HAP-1 (cell line): ENCODE measurements around the gene CCDC14.

Experiments used
- DNase-seq, 2 experiments: peaks; one replicate each; pipeline ENCODE4 v3.0.0-alpha.2; 2016 to 2020; ENCODE audit warnings: low spot score in 2 of 2
- H3K27me3 ChIP-seq: fragments of 250-450 bp; sonication (Bioruptor Pico); 2 replicates; pipeline ENCODE4 v1.5.1; 2020; ENCODE audit warnings: low read depth, mild to moderate bottlenecking, moderate library complexity
- H3K36me3 ChIP-seq: fragments of 250-450 bp; sonication (Bioruptor Pico); replicated peaks from 2 replicates; pipeline ENCODE4 v1.5.1; 2020; ENCODE audit warnings: mild to moderate bottlenecking
- H3K4me1 ChIP-seq: fragments of 250-450 bp; sonication (Bioruptor Pico); 2 replicates; pipeline ENCODE4 v1.5.1; 2020; ENCODE audit warnings: mild to moderate bottlenecking
- H3K4me3 ChIP-seq: fragments of 250-450 bp; sonication (Bioruptor Pico); 2 replicates; pipeline ENCODE4 v1.5.1; 2020; ENCODE audit warnings: mild to moderate bottlenecking, moderate library complexity
- H3K9me3 ChIP-seq: fragments of 250-450 bp; sonication (Bioruptor Pico); 2 replicates; pipeline ENCODE4 v1.5.1; 2020; ENCODE audit warnings: mild to moderate bottlenecking, moderate library complexity
- in situ Hi-C: fragments of 300-500 bp; cut with MboI; formaldehyde crosslinking; loops from 3 replicates; pipeline ENCODE4 v1.14.3; 2020; ENCODE audit warnings: low sequenced_read_pairs, inconsistent platforms, mixed read lengths

CCDC14 gene

DNA sequence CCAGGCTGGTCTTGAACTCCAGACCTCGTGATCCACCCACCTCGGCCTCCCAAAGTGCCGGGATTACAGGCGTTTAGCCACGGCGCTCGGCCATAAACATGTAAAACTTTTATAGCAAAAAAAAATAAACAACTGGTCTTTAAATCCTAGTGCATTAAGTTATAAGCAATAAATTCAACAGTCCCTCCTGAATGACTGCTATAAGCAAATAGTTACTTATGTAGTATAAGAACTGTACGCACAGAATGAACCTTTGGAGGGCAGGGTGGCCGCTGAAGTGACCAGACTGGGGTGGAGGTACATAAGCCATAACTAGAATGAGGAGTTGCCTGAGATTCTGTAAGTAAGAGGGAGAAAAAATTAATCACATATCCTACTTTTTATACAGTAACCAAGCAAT, 12.6 kb downstream of the CCDC14 start:
- in situ Hi-C loops, result no loop called here
- DNase-seq, result no peak
- H3K4me1 ChIP-seq, result no peaks in the 10 kb centered on the region
- peaks cover 71% of the 10 kb centered on the region for H3K36me3 ChIP-seq
- H3K9me3 ChIP-seq, result no peaks in the 10 kb centered on the region
- no peaks in the 10 kb centered on the region for H3K27me3 ChIP-seq
- H3K4me3 ChIP-seq, result no peak overlapping the region

DNA sequence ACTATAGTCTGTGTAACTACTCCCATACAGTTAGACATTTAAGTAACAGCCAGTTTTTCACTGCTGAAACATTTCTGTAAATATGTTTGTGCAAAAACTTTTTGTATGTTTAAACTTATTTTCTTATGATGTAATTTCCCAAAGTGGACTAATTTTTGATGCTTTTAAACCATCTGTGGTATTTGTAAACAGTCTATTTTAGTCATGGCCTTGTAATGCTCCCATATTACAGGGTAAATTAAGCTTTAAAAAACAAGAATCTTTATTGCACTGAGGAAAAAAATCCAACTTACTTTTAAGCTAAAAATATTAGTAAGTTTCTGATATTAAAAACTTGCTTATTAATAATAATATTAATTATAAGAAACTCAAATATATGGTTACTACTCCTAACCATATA, 13.5 kb downstream of the CCDC14 start:
- Histone ChIP-seq H3K9me3 (no peaks in the 10 kb centered on the region), H3K27me3 (no peaks in the 10 kb centered on the region), H3K4me3 (no peak overlapping the region), H3K4me1 (no peaks in the 10 kb centered on the region), H3K36me3 (peaks cover 71% of the 10 kb centered on the region)
- in situ Hi-C loops, result no loop called here
- DNase-seq, result no peak

DNA sequence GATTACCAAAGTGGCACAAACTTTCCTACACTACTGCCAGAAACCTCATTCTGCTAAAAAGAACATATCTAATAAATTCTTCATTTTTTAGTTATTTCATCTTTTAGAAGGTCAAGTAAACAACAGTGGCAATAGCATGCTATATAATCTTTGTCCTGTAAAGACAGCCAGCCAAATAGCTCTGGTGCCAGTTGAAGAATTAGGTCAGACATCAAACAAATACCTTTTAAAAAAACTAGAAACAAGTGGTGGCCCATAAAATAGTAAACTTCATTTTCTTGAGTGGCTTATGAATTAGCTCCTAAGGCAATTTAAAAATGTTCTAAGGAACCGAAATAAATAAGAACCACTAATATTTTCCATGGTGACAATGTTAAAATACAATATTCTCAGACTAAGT, 19.5 kb downstream of the CCDC14 start:
- H3K4me1 ChIP-seq, result no peaks in the 10 kb centered on the region
- DNase-seq, result no peak
- no peak overlapping the region for H3K4me3 ChIP-seq
- no peaks in the 10 kb centered on the region for H3K27me3 ChIP-seq
- peaks cover 48% of the 10 kb centered on the region for H3K36me3 ChIP-seq
- H3K9me3 ChIP-seq, result no peaks in the 10 kb centered on the region
- in situ Hi-C loops, result no loop called here

DNA sequence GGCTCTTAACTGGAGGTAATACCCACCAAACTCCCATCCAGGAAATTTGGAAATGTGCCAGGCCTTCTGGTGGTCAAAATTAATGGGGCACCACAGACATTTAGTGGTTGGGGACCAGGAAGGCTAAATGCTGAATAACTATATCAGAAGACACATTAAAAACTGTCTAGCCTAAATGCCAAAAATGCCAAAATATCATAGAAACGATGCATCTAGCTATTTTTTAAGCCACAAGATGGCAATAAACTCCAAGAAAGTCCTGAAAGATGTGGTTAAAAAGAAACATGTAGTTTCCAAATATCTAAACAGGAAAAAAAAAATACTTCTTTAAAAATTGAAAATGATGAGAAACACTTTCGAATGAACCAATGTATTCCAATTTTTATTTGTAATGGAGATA, 19.9 kb downstream of the CCDC14 start:
- Histone ChIP-seq H3K9me3 (no peaks in the 10 kb centered on the region), H3K27me3 (no peaks in the 10 kb centered on the region), H3K4me1 (no peaks in the 10 kb centered on the region), H3K36me3 (peaks cover 44% of the 10 kb centered on the region), H3K4me3 (no peak overlapping the region)
- in situ Hi-C loops, result no loop called here
- no peak for DNase-seq

DNA sequence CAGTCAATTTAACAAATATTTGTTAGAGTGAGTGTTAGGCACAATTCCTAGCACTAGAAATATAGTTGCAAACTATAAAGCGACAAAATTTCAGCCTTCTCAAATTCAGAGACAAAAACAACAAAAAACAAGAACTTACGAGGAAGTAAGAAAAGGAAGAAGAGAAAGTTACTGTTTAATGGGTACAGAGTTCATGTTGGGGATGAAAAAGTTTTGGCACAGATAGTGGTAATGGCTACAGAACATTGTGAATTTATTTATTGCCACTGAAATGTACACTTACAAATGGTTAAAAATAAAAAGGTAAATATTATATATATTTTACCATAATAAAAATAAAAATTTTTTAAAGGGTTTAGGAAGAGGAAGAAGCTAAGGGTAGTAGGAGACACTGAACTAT, 21.3 kb downstream of the CCDC14 start:
- in situ Hi-C loops, result no loop called here
- Histone ChIP-seq H3K4me3 (no peak overlapping the region), H3K9me3 (no peaks in the 10 kb centered on the region), H3K4me1 (no peaks in the 10 kb centered on the region), H3K27me3 (no peaks in the 10 kb centered on the region), H3K36me3 (peaks cover 38% of the 10 kb centered on the region)
- DNase-seq, result no peak

DNA sequence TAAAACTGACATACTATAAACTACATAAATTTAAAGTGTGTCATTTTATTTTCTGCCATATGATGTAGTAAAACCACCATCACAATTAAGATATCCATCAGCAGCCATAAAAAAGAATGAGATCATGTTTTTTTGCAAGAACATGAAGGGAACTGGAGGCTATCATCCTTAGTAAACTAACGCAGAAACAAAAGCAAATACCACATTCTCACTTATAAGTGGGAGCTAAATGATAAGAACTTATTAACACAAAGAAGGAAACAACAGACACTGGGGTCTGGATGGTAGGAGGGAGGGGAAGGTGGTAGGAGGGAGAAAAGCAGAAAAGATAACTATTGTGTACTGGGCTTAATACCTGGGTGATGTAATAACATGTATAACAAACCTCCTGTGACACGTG, 24.6 kb downstream of the CCDC14 start:
- DNase-seq, result no peak
- H3K9me3 ChIP-seq, result no peaks in the 10 kb centered on the region
- no peaks in the 10 kb centered on the region for H3K27me3 ChIP-seq
- H3K4me1 ChIP-seq, result no peaks in the 10 kb centered on the region
- H3K36me3 ChIP-seq, result peaks cover 23% of the 10 kb centered on the region
- H3K4me3 ChIP-seq, result no peak overlapping the region
- in situ Hi-C loops, result no loop called here

DNA sequence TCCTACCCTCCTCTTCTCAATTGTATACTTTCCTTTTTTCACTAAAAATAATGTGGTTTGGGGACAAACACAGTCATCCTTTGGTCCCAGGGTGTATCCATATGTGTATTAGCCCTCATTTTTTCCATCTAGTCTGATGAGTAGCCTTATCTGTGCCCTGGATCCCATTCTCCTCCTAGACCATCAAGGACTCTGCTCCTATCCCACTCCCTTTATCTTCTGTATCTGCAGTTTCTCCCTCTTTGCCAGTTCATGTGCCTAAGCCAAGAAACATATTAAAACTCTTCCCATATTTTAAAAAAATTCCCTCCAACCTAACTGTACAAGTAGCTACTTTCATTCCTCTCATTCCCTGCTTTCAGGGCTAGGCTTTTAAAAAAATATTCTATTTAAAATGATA, 25.2 kb downstream of the CCDC14 start:
- in situ Hi-C loops, result no loop called here
- DNase-seq, result no peak
- Histone ChIP-seq H3K9me3 (no peaks in the 10 kb centered on the region), H3K27me3 (no peaks in the 10 kb centered on the region), H3K36me3 (peaks cover 22% of the 10 kb centered on the region), H3K4me1 (no peaks in the 10 kb centered on the region), H3K4me3 (no peak overlapping the region)

DNA sequence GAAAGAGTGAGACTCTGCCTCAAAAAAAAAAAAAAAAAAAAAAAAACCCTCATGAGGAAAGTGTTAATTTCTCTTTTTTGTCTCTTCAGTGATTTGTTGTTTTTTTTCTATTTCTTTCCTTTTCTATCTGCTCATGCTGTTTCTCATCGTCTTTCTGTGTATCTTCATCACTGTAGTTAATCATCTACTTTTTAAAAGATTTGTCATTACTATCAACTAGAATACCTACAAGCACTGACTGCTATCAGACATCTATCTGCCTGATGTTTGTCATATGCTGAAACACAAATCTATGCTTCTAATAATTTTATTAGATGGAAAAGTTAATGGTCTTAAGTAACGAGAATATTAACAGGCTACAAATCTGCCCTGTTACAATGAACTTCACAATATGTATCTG, 26.8 kb downstream of the CCDC14 start:
- Histone ChIP-seq H3K4me3 (no peak overlapping the region), H3K27me3 (no peaks in the 10 kb centered on the region), H3K36me3 (peaks cover 26% of the 10 kb centered on the region), H3K9me3 (no peaks in the 10 kb centered on the region), H3K4me1 (no peaks in the 10 kb centered on the region)
- no peak for DNase-seq
- in situ Hi-C loops, result no loop called here

DNA sequence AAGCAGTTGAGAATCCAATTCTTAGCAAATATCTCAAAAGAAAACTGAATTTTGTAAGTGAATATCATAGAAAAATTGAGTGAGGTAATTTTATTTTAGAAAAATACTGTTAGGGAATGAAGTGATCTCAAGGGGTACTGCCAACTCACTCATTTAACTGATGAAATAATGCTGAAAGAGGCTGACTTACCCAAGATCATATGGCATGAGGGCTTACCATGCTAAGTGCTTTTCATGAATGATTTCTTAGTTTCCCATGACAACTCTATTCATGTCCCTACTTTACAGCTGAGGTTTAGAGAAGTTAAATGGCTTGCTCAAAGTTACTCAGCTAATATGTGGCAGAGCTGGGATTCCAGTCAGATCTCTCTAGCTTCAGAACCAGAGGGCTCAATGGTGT, 30.6 kb downstream of the CCDC14 start:
- Histone ChIP-seq H3K9me3 (no peaks in the 10 kb centered on the region), H3K27me3 (no peaks in the 10 kb centered on the region), H3K4me3 (no peak overlapping the region), H3K4me1 (no peaks in the 10 kb centered on the region), H3K36me3 (peaks cover 37% of the 10 kb centered on the region)
- in situ Hi-C loops, result no loop called here
- no peak for DNase-seq

DNA sequence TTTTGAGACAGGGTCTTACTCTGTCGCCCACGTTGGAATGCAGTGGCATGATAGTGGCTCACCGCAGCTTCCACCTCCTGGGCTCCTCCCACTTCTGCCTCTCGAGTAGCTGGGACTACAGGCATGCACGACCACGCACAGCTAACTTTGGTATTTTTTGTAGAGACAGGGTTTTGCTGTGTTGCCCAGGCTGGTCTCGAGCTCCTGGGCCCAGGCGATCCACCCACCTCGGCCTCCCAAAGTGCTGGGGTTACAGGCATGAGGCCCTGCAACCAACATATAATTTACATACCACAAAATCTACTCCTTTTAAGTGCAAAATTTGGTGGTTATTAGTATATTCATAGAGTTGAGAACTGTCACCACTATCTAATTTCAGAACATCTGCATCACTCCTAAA, 31.7 kb downstream of the CCDC14 start:
- in situ Hi-C loops, result no loop called here
- Histone ChIP-seq H3K4me1 (no peaks in the 10 kb centered on the region), H3K27me3 (no peaks in the 10 kb centered on the region), H3K9me3 (no peaks in the 10 kb centered on the region), H3K4me3 (no peak overlapping the region), H3K36me3 (peaks cover 37% of the 10 kb centered on the region)
- no peak for DNase-seq

DNA sequence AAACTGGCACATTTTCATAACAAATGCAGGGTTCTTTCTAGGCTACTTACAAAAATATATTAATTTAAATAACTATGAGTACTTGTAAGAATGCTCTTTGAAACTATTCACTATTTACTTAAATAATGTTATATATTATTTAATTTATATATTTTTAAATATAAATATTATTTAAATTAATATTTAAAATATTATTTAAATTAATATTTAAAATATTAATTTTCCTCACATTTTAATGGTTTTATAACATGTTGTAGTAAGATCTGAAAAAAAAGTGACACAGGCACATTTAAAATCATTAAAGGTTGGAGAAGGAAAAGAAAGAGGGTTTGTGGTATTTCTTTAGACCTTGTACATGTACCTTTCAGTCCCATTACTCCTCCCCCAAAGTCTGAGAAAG, 34.6 kb downstream of the CCDC14 start:
- H3K4me1 ChIP-seq, result no peaks in the 10 kb centered on the region
- no peaks in the 10 kb centered on the region for H3K9me3 ChIP-seq
- H3K27me3 ChIP-seq, result no peaks in the 10 kb centered on the region
- no peak overlapping the region for H3K4me3 ChIP-seq
- DNase-seq, result no peak
- peaks cover 34% of the 10 kb centered on the region for H3K36me3 ChIP-seq
- in situ Hi-C loops, result no loop called here

DNA sequence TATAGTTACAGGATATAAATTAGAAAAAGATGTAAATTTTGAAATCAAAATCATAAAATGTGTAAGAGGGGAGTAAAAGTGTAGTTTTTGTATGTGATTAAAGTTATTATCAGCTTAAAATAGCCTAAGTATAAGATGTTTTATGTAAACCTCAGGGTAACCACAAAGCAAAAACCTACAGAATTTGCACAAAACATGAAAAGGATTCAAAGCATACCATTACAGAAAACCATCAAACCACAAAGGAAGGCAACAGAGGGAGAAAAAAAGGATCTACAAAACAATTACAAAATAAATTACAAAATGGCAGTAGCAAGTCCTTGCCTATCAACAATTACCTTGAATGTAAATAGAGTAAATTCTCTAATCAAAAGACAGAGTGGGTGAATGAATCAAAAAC, 40.2 kb downstream of the CCDC14 start:
- DNase-seq, result no peak
- no peak overlapping the region for H3K4me3 ChIP-seq
- in situ Hi-C loops, result no loop called here
- H3K4me1 ChIP-seq, result no peaks in the 10 kb centered on the region
- H3K36me3 ChIP-seq, result peaks cover 16% of the 10 kb centered on the region
- H3K27me3 ChIP-seq, result no peaks in the 10 kb centered on the region
- H3K9me3 ChIP-seq, result no peaks in the 10 kb centered on the region

DNA sequence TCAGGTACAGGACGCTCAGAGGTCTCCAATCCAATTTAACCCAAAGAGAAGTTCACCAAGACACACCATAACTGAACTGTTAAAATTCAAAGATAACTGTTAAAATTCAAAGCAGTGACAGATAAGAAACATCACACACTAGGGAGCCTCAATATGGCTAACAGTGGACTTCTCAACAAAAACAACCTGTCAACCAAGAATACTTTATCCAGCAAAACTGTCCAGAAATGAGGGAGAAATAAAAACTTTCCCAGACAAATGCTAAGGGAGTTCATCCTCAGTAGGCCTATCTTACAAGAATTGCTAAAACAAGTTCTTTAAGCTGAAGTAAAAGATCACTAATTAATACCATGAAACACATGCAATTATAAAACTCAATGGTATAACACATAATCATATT, 40.6 kb downstream of the CCDC14 start:
- H3K27me3 ChIP-seq, result no peaks in the 10 kb centered on the region
- no peaks in the 10 kb centered on the region for H3K9me3 ChIP-seq
- H3K36me3 ChIP-seq, result peaks cover 14% of the 10 kb centered on the region
- in situ Hi-C loops, result no loop called here
- no peak for DNase-seq
- no peaks in the 10 kb centered on the region for H3K4me1 ChIP-seq
- no peak overlapping the region for H3K4me3 ChIP-seq

DNA sequence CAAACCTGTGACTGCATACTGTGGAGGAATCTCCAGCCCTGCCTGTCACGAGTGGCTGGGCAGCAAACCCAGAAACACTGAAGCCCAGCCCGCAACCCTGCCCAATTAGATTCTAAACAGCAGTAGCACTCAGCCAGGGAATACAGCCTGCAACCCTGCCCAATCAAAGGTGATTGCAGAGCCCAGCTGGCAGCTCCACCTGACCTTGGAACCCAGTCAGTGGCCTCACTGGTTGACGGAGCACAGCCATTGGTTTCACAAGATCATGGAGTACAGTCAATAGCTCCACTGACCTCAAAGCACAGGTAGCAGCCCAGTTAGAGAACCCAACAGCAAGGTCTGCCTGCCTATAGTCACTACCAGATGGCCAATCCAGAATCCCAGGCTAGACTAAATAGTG, 41.7 kb downstream of the CCDC14 start:
- no peaks in the 10 kb centered on the region for H3K4me1 ChIP-seq
- H3K36me3 ChIP-seq, result peaks cover 20% of the 10 kb centered on the region
- no peak for DNase-seq
- no peaks in the 10 kb centered on the region for H3K27me3 ChIP-seq
- H3K4me3 ChIP-seq, result no peak overlapping the region
- in situ Hi-C loops, result no loop called here
- no peaks in the 10 kb centered on the region for H3K9me3 ChIP-seq

DNA sequence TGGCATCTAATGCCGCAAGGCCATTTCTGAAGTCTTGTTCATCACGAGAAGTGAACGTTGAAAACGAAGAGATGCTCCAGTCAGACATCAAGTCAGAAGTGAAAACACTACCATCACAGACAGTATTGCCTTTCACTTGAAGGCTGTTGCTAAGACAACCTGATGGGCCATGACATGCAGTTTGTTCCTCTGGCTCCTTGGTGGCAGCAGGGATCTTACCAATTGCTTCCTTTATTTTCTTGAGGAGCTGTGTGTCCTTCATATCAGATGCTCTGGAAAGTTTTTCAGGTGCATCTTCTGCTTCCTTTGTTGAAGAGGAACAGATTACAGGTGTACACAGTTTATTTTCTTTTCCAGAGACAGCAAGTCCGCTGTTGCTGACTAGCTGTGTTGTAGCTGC, 46.2 kb downstream of the CCDC14 start:
- H3K9me3 ChIP-seq, result no peaks in the 10 kb centered on the region
- no peak for DNase-seq
- peaks cover 5% of the 10 kb centered on the region for H3K4me1 ChIP-seq
- in situ Hi-C loops, result no loop called here
- peaks cover 8% of the 10 kb centered on the region for H3K36me3 ChIP-seq
- H3K27me3 ChIP-seq, result no peaks in the 10 kb centered on the region
- no peak overlapping the region for H3K4me3 ChIP-seq
